C4-2B (cell line): ENCODE data around the gene MCUR1.
A peak's percentile ranks its signal among the peaks of the same experiment; 100 is the strongest.

Experiments used
- H3K27ac ChIP-seq: fragments of 450-650 bp; 2 replicates; pipeline ENCODE4 v1.5.1; 2017
- ZFX ChIP-seq: fragments of 450-650 bp; IDR thresholded peaks from 2 replicates; pipeline ENCODE4 v1.6.1; 2017
- TF ChIP-seq, protein P1 (sequence below): fragments of 450-650 bp; conservative IDR thresholded peaks from 2 replicates; pipeline ENCODE4 v1.5.1; 2017; ENCODE audit warnings: mild to moderate bottlenecking

Gene MCUR1

DNA sequence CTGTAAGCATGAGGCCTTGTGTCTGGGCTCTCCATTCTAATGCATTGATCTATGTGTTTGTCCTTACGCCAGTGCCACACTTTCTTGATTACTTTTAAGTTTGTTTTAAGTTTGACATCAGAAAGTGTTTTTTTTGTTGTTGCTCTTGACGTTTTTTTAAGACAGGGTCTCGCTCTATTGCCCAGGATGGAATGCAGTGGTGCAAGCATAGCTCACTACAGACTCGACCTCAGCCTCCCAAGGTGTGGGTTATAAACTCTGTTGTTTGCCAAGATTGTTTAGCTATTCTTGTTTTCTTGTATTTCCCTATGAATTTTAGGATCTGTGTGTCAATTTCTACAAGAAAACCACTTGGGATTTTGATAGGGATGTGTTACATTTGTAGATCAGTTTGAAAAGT lies 5.6 kb downstream of the MCUR1 start:
- no peak overlapping the region for H3K27ac ChIP-seq
- TF ChIP-seq, protein P1, sequence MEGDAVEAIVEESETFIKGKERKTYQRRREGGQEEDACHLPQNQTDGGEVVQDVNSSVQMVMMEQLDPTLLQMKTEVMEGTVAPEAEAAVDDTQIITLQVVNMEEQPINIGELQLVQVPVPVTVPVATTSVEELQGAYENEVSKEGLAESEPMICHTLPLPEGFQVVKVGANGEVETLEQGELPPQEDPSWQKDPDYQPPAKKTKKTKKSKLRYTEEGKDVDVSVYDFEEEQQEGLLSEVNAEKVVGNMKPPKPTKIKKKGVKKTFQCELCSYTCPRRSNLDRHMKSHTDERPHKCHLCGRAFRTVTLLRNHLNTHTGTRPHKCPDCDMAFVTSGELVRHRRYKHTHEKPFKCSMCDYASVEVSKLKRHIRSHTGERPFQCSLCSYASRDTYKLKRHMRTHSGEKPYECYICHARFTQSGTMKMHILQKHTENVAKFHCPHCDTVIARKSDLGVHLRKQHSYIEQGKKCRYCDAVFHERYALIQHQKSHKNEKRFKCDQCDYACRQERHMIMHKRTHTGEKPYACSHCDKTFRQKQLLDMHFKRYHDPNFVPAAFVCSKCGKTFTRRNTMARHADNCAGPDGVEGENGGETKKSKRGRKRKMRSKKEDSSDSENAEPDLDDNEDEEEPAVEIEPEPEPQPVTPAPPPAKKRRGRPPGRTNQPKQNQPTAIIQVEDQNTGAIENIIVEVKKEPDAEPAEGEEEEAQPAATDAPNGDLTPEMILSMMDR: no peak
- no peak for TF ChIP-seq ZFX

GRCh38 chr6:13807696-13808095 lies 6.7 kb downstream of the MCUR1 start:
- no peak for TF ChIP-seq ZFX
- TF ChIP-seq, protein P1: no peak
- no peak overlapping the region for H3K27ac ChIP-seq

DNA sequence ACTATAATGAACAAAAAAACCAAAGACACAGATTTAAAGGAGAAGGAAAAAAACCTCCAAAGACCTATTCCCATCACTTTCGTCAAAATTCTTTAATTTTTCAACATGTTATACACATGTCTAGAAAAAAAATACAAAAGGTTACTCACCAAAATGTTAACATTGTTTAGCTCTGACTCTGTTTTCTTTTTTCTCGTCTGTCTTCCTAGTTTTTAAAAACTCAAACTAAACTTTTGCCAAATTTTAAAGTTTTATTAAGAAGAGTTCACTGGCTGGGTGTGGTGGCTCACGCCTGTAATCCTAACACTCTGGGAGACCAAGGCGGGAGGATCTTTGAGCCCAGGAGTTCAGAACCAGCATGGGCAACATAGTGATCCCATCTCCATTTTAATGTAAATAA lies 10.8 kb downstream of the MCUR1 start:
- TF ChIP-seq, protein P1: no peak
- no peak for TF ChIP-seq ZFX
- H3K27ac ChIP-seq: no peak overlapping the region

DNA sequence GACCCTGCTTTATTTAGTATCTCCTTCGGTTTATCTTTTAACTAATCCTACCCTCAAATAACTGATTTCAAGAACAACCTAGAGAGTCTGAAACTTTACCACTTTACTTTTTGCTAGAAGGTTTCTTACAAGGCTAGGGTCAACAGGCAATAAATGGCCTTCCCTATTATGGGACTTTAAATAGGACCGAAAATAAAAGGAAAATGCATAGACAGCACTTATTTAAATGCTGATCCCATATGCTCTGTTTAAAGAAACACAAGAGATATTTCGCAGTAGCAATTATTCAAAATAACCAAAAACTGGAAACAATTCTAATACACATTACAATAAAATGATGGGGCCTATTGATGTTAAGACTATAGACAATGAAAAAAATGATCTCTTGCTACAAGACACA lies 13.7 kb downstream of the MCUR1 start:
- no peak overlapping the region for H3K27ac ChIP-seq
- TF ChIP-seq, protein P1: no peak
- no peak for TF ChIP-seq ZFX

DNA sequence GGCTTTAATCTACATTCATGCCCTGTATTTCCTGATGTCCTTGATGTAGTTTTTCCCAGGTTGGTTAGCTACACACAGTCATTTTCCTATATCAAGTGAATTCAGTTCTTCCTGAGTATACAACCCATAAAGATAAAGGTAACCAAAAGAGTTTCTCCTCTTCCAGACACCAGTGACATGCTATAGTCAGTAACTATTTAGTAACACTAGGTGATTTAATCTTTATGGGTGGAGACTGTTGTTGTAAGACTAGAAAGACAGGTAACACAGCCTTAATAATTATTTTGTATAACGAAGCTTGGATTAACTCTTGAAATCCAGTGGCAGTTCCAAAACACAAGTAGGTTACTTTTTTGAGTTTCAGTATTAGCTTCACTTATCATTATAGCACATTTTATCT lies 17.6 kb downstream of the MCUR1 start:
- no peak overlapping the region; the same call in 1 of the 2 replicates for H3K27ac ChIP-seq
- TF ChIP-seq, protein P1: no peak
- no peak for TF ChIP-seq ZFX

GRCh38 chr6:13795041-13795750 lies 19.2 kb downstream of the MCUR1 start:
- H3K27ac ChIP-seq: no peak overlapping the region
- no peak for TF ChIP-seq ZFX
- TF ChIP-seq, protein P1: peak; percentile 97

DNA sequence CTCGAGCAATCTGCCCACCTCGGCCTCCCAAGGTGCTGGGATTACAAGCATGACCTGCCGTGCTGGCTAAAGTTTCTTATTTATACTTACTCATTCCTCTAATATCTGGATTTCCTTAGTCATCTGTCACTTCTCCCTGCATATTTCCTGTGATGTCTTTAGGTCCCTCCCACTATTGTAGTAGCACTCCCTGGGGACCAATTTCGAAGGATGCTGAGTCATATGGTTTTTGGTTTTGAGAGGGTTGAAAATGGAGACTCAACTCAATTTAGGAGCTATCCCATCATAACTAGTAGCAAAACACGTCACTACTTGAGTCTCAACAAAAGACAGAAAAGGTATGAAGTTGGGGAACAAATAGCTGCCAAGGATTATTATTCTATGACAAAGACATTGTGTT lies 20.2 kb downstream of the MCUR1 start:
- TF ChIP-seq, protein P1: no peak
- no peak for TF ChIP-seq ZFX
- H3K27ac ChIP-seq: no peak overlapping the region
